Tibial artery (tissue), 4 donors: Measurements from ENCODE around the gene RASL11A.

Source experiments
- DNase-seq, 2 donors: peaks; one replicate each; pipeline ENCODE4 v3.0.0-alpha.2; 2019
- H3K27ac ChIP-seq, 2 donors: fragments of 200-600 bp; sonication (generic) in 1 of 2; 1 replicate in 1 of 2; 2 replicates in 1 of 2; pipeline ENCODE4 v1.5.1; 2018 to 2019; ENCODE audit warnings: mild to moderate bottlenecking in 1 of 2
- H3K27me3 ChIP-seq, 2 donors: fragments of 200-600 bp; sonication (generic) in 1 of 2; one replicate each; pipeline versions ENCODE4 v1.5.1 to v1.6.0; 2016 to 2019
- H3K36me3 ChIP-seq, 3 donors: fragments of 200-600 bp; sonication (generic) in 2 of 3; one replicate each; pipeline ENCODE4 v1.5.1; 2016 to 2019; ENCODE audit warnings: mild to moderate bottlenecking in 2 of 3
- H3K4me1 ChIP-seq, 4 donors: fragments of 200-600 bp; sonication (generic) in 2 of 4; 1 replicate in 3 of 4; 2 replicates in 1 of 4; pipeline ENCODE4 v1.5.1; 2016 to 2019
- H3K4me3 ChIP-seq, 2 donors: fragments of 200-600 bp; sonication (generic) in 1 of 2; 1 replicate in 1 of 2; 2 replicates in 1 of 2; pipeline ENCODE4 v1.5.1; 2018 to 2019; ENCODE audit warnings: mild to moderate bottlenecking in 2 of 2
- H3K9me3 ChIP-seq, 3 donors: fragments of 200-600 bp; sonication (generic) in 1 of 3; one replicate each; pipeline ENCODE4 v1.5.1; 2016 to 2019
- intact Hi-C: fragments of 100-400 bp; cut with DNase I; formaldehyde crosslinking; loops from one replicate; pipeline ENCODE4 v1.15.0; 2023; ENCODE audit warnings: low total_unique reads
- TF ChIP-seq, protein P1 (sequence below), 2 experiments: fragments of 200-600 bp in 1 of 2; fragments of 450-650 bp in 1 of 2; IDR thresholded peaks; one replicate each; pipeline ENCODE4 v1.5.1; 2017 to 2019; ENCODE audit warnings: antibody characterized with exemption in 2 of 2, mild to moderate bottlenecking in 1 of 2, moderate library complexity in 1 of 2

The RASL11A gene

GRCh38 chr13:27236478-27236877 lies 34.2 kb upstream of the RASL11A start:
- peaks cover 0 to 12% (median 0%) of the 10 kb centered on the region in 3 donors for H3K9me3 ChIP-seq
- intact Hi-C loops, result no loop called here
- no peaks in the 10 kb centered on the region for H3K36me3 ChIP-seq
- TF ChIP-seq, protein P1, sequence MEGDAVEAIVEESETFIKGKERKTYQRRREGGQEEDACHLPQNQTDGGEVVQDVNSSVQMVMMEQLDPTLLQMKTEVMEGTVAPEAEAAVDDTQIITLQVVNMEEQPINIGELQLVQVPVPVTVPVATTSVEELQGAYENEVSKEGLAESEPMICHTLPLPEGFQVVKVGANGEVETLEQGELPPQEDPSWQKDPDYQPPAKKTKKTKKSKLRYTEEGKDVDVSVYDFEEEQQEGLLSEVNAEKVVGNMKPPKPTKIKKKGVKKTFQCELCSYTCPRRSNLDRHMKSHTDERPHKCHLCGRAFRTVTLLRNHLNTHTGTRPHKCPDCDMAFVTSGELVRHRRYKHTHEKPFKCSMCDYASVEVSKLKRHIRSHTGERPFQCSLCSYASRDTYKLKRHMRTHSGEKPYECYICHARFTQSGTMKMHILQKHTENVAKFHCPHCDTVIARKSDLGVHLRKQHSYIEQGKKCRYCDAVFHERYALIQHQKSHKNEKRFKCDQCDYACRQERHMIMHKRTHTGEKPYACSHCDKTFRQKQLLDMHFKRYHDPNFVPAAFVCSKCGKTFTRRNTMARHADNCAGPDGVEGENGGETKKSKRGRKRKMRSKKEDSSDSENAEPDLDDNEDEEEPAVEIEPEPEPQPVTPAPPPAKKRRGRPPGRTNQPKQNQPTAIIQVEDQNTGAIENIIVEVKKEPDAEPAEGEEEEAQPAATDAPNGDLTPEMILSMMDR (IDR thresholded peaks at IDR 0.05), result no peak
- H3K4me1 ChIP-seq, result no peaks in the 10 kb centered on the region
- no peak overlapping the region for H3K27ac ChIP-seq
- no peak for DNase-seq
- no peak overlapping the region for H3K4me3 ChIP-seq
- no peaks in the 10 kb centered on the region for H3K27me3 ChIP-seq

- no peak for DNase-seq
- intact Hi-C loops, result loop anchor here (10.0 kb wide), 1 partner anchor 382 kb away; the partner anchor contains the start of genes LNX2 and POLR1D
- no peaks in the 10 kb centered on the region for H3K27me3 ChIP-seq
- H3K36me3 ChIP-seq, result no peaks in the 10 kb centered on the region
- H3K4me1 ChIP-seq, result no peaks in the 10 kb centered on the region
- H3K27ac ChIP-seq, result no peak overlapping the region
- TF ChIP-seq, protein P1 (IDR thresholded peaks at IDR 0.05), result no peak
- no peaks in the 10 kb centered on the region for H3K9me3 ChIP-seq
- no peak overlapping the region for H3K4me3 ChIP-seq
Observed at GRCh38 chr13:27242702-27243101, 27.9 kb upstream of the RASL11A start.

DNA sequence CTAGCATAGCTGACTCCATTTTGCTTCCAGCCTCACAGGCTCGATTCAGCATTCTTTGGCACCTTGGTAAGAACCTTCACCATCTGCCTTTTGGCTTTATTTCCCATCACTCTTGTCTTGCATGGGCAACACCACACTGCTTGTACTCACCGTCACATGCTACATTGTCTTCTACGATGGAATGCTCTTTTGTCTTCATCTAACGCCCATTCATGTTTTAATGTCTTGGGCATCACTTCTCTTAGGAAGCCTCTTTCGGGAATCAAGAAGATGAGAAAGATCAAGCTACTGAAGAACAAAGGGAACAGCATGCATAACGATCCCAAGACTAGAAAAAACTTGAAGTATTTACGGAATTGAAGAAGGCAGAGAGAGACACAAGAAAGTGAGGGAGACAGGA lies 25.0 kb upstream of the RASL11A start:
- Histone ChIP-seq H3K27ac (no peak overlapping the region), H3K4me1 (peaks cover 0 to 8% (median 2%) of the 10 kb centered on the region in 4 donors), H3K4me3 (no peak overlapping the region), H3K27me3 (no peaks in the 10 kb centered on the region), H3K36me3 (no peaks in the 10 kb centered on the region), H3K9me3 (no peaks in the 10 kb centered on the region)
- DNase-seq, result no peak
- intact Hi-C loops, result loop anchor here (10.0 kb wide), 1 partner anchor 379 kb away; the partner anchor contains the start of genes LNX2 and POLR1D
- TF ChIP-seq, protein P1 (IDR thresholded peaks at IDR 0.05), result no peak

- Histone ChIP-seq H3K27me3 (no peaks in the 10 kb centered on the region), H3K27ac (peak overlapping the region; percentile 94 to 95), H3K36me3 (peaks cover 13 to 15% (median 14%) of the 10 kb centered on the region in 3 donors), H3K9me3 (no peaks in the 10 kb centered on the region), H3K4me3 (peak overlapping the region; percentile 73 to 93), H3K4me1 (peaks cover 0 to 40% (median 29%) of the 10 kb centered on the region in 4 donors)
- intact Hi-C loops, result loop anchor here (1.0 to 5.0 kb wide), 2 partner anchors 21 to 78 kb away; partner anchors contain the start of gene USP12
- TF ChIP-seq, protein P1 (IDR thresholded peaks at IDR 0.05), result no peak
- no peak for DNase-seq
Observed at GRCh38 chr13:27250833-27251165, 19.8 kb upstream of the RASL11A start.

GRCh38 chr13:27251166-27252091 lies 19.2 kb upstream of the RASL11A start, which contains the start of gene RPL21:
Gene RPL21 (plus strand): TSS chr13:27251558. CDS start chr13:27253777, 2,219 bp downstream.
- TF ChIP-seq, protein P1 (IDR thresholded peaks at IDR 0.05), result no peak
- H3K4me1 ChIP-seq, result peaks cover 0 to 40% (median 29%) of the 10 kb centered on the region in 4 donors
- no peaks in the 10 kb centered on the region for H3K9me3 ChIP-seq
- intact Hi-C loops, result loop anchor here (1.0 to 5.0 kb wide), 2 partner anchors 20 to 79 kb away; partner anchors contain the start of gene USP12
- H3K36me3 ChIP-seq, result peaks cover 14 to 22% (median 18%) of the 10 kb centered on the region in 3 donors
- H3K27ac ChIP-seq, result peak within 1 kb of the TSS; percentile 94 to 95
- peak within 1 kb of the TSS; percentile 73 to 93 for H3K4me3 ChIP-seq
- peak; percentile 95 to 98 for DNase-seq
- H3K27me3 ChIP-seq, result no peaks in the 10 kb centered on the region
